HG03025 (cell line): ENCODE data around the gene FKBP2.
A peak's percentile ranks its signal among the peaks of the same experiment; 100 is the strongest.

Source experiments
- ATAC-seq: cut with Tn5 transposase; IDR thresholded peaks from one replicate; pipeline ENCODE4 v1.9.1; 2021; ENCODE audit warnings: mild to moderate bottlenecking, moderate library complexity; ENCODE audit not compliant: unreplicated experiment, low FRiP score

The FKBP2 gene

GRCh38 chr11:64240435-64241240 lies at the start of gene FKBP2:
Gene FKBP2 (plus strand): TSS chr11:64241095. CDS start chr11:64242388, 1,293 bp downstream.
- peak; percentile 53 for ATAC-seq

DNA sequence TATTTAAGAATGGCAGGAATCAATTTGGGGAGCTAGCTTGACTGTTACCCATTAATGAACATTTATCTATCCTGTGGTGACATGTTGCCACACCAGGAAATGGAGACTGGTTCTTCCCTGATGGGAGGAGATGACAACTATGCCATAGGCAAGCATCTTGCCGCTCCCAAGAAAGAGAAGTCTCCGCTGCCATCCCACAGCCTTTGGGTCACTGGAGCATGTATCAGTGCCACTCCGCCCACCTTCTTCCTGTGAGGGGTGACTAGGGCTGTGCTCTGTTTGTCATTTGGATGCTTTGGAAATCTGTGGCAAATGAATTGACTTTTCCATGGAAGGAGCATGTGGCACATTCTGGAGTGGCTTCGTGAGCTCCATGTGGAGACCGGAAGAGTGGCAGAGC lies 48.5 kb upstream of the FKBP2 start:
- no peak for ATAC-seq

GRCh38 chr11:64196626-64197025 lies 44.3 kb upstream of the FKBP2 start:
- ATAC-seq: no peak

GRCh38 chr11:64198511-64198910 lies 42.4 kb upstream of the FKBP2 start:
- ATAC-seq: no peak

DNA sequence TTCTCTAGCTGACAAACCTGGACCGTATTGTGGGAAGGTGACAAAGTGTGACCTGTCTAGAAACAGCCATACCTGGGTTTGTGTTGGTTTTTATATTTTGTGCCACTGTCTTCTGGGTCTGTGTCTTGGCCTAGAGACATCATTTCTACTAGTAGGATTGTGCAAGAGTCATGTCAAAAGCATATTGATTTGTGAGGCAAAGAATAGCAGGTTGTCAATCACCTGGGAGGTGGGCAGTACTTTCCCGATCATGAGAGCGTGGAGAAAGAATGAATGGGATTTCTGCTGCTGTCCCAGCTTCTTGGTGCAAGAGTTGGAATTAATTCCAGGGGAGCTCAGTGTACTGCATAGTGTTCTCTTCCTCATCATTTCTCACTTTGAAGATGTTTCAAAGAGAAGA lies 39.4 kb upstream of the FKBP2 start:
- no peak for ATAC-seq

DNA sequence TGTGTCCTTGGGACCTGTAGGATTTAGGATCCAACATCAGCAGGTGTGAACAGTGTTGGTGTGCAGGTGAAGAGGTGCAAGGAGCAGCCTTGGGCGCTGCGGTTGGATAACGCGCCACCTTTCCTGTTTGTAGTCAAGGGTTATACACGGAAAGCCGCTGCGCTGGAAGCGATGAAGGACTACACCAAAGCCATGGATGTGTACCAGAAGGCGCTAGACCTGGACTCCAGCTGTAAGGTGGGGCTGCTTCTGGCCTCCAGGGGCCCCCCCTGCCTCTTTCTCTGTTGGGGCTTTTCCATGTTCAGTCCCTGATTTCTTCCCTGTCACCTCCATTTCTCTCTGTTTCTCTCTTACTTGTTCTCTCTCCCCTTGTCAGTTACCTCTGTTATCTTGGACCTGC lies 37.9 kb upstream of the FKBP2 start:
- no peak for ATAC-seq

DNA sequence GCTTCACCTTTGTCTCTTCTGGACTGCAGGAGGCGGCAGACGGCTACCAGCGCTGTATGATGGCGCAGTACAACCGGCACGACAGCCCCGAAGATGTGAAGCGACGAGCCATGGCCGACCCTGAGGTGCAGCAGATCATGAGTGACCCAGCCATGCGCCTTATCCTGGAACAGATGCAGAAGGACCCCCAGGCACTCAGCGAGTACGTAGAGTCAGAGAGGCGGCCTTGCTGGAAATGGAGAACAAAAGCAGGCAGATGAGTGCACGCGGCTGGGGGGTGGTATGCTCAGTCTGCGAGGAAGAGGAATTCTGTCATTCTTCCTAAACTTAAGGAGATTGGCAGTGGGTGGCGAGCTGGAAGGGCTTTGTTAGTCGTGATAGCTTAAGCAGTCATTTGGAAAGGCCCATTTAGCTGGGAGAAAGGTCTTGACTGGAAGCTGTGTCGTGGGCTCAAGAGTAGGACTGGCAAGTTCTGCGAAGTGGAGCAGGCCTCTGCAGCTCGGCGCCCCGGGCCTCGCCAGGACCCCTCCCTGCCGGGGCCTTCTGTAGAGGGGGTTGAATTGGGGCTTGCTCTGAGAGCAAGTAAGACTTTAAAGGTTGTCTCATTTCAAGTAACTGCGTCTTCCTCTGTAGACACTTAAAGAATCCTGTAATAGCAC lies 37.3 kb upstream of the FKBP2 start:
- no peak for ATAC-seq

GRCh38 chr11:64204080-64204440 lies 36.8 kb upstream of the FKBP2 start:
- ATAC-seq: no peak

DNA sequence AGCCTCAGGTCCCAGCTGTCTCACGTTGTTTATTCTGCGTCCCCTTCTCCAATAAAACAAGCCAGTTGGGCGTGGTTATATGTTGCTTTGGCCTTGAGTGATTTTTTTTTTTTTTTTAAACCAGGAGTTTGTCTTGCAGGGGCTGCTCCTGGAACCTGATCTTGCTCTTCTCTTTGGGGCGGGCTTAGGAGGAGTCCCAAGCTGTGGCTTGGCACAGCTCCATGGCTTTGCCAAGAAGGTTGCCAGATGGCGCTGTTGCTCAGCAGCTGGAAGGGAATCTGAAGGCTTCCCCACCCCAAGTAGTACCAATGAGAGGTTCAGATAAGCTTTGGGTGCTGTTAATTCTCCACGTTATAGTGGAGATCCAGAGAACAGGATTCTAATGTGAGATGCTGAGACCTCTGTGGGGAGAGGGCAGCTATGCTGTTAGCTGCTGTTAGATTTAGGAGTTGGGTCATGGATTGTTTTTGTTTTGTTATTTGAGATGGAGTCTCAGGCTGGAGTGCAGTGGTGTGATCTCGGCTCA lies 36.4 kb upstream of the FKBP2 start:
- no peak for ATAC-seq

DNA sequence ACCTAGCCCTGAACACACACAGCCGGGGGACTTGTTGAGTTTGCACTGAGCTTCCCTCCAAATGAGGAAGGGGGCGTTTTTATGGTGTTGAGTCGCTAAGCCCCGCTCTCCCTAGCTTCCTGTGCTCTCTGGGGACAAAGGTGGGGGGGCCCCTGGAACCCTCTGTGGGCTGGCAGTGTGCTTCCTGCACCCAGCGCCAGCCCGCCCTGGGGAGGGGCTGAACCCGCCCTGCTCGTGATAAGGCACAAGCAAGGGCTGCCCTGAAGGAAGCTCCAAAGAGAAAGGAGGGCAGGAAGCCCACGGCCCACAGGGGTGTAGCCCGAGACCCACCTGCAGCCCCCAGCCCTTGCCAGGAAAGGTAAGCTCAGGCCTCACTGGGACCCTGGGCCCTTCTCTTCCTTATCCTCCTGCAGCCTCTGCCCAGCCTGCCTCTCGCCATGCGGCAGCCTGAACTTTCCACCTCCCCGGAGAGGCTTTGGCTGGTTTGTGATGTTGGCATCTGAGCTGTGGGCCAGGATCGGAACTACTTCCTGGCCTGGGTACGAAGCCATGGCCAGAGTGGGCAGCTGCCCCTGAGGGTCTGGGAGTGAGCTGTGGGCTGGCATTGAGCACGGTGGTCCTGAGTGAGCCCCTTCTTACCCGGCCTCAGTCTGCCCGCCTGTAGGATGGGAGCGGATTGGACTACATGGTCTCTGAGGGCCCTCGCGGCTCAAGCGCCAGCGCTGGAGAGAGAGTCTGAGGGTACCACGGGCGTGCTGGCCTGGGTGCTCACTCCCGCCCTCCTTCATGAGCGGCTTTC lies 34.2 kb upstream of the FKBP2 start, which contains the start of gene FERMT3:
TSS of gene FERMT3 (plus strand) at position 265 of the 799 bp plus-strand sequence. CDS start 644 bp downstream, outside the sequence.
- ATAC-seq: no peak

GRCh38 chr11:64207256-64208085 lies 33.4 kb upstream of the FKBP2 start:
- ATAC-seq: peak; percentile 40

- no peak for ATAC-seq
Observed at GRCh38 chr11:64208086-64208795, 32.7 kb upstream of the FKBP2 start.

DNA sequence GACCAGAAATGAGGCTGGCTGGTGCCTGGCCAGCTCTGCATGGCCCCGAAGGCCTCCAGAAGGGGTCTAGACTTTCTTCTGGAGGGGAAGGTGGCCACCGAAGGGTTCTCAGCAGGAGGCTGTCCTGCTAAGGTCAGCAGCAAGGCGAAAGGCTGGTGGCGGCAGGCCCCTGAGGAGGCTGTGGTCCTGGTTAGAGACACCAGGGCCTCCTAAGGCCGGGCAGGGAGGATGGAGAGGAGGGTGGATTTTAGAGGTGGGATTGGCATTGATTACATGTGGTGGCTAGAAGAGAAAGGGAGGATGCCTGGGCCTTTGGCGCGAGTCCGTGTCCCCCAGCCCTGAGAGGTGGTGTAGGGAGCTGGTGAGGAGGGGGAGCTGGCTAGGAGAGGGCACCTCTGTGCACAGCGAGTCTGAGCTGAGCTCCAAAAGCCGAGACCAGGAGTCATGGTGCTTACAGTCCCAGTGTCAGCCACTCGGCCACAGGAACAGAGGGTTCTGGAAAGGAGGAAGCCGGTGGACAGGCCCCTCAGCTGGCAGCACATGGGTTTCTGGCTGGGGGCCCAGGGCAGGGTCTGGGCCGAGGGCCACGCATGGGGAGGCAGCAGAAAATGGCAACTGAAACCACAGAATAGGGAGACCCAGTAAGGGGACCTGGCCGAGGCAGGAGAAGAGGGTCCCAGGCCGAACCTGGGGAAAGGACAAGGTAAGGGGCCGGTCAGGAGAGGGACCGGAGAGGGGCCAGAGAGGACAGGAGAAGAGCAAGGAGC lies 31.9 kb upstream of the FKBP2 start:
- no peak for ATAC-seq

DNA sequence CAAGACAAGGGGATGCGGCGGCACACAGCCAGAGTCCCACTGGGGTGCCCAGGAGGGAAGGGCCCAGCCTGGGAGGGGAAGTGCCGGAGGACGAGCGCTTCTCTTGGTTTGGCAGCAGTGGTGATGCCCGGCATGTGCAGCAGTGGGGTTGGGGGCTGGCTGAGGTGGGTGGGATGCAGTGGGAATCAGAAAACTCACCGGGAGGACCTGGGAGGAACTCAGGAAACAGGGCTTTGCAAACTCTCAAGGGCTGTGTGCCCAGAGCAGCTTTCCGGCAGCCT lies 31.4 kb upstream of the FKBP2 start:
- no peak for ATAC-seq

DNA sequence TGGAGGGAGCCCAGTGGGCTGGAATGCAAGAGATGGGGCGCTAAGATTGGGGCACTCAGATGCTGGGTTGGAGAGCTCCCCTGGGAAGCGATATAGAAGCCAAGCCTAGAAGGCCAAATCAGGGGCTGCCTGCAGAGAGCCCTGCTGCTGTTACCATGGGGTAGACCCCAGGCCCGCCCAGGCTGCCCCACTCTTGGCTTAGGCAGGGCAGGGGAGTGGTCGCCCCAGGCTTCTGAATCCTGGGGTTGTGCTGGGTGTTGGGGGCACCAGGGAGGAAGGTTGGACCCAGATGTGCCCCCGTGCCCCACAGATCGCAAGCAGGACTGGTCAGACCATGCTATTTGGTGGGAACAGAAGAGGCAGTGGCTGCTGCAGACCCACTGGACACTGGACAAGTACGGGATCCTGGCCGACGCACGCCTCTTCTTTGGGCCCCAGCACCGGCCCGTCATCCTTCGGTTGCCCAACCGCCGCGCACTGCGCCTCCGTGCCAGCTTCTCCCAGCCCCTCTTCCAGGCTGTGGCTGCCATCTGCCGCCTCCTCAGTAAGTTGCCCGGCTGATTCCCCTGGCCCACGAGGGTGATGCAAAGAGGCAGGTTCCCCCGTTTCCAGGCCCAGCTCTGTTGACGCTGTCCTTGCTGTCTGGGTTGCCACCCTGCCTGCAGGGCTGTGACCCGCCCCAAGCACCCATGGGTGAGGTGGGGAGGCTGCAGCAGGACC lies 30.4 kb upstream of the FKBP2 start:
- ATAC-seq: no peak

DNA sequence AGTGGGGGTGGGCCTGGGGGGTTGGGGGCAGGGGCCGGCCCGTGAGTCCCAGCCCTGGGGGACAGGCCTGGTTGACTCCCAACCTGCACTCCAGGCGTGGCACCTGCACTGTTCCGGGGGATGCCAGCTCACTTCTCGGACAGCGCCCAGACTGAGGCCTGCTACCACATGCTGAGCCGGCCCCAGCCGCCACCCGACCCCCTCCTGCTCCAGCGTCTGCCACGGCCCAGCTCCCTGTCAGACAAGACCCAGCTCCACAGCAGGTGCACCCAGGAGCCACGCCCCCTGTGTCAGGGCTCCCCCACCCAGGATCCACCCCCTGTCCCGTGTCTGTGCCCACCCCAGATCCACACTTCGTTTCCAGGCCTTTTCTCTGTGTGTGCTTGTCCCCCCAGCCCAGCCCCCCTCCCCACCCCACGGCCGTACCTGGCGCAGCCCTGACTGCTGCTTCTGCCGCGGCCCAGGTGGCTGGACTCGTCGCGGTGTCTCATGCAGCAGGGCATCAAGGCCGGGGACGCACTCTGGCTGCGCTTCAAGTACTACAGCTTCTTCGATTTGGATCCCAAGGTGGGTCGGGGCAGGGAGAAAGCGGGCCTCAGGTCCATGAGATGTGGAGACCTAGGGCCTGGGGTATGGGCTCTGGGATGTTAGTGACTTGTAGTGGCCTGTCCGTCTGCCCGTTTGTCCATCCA lies 29.6 kb upstream of the FKBP2 start:
- ATAC-seq: no peak

GRCh38 chr11:64216879-64217278 lies 24.0 kb upstream of the FKBP2 start:
- ATAC-seq: no peak
